Measurements from ENCODE around the gene FOXN3.

Gene FOXN3

GRCh38 chr14:89374908-89375307 is 42.1 kb downstream of the FOXN3 start:
- no peak for TF ChIP-seq SPI1 (IDR thresholded peaks at IDR 0.05; ENCODE audit: borderline replicate concordance, low read depth)
- TF ChIP-seq GABPA (IDR thresholded peaks at IDR 0.05; ENCODE audit: low read depth), result no peak
- TF ChIP-seq, protein P1, sequence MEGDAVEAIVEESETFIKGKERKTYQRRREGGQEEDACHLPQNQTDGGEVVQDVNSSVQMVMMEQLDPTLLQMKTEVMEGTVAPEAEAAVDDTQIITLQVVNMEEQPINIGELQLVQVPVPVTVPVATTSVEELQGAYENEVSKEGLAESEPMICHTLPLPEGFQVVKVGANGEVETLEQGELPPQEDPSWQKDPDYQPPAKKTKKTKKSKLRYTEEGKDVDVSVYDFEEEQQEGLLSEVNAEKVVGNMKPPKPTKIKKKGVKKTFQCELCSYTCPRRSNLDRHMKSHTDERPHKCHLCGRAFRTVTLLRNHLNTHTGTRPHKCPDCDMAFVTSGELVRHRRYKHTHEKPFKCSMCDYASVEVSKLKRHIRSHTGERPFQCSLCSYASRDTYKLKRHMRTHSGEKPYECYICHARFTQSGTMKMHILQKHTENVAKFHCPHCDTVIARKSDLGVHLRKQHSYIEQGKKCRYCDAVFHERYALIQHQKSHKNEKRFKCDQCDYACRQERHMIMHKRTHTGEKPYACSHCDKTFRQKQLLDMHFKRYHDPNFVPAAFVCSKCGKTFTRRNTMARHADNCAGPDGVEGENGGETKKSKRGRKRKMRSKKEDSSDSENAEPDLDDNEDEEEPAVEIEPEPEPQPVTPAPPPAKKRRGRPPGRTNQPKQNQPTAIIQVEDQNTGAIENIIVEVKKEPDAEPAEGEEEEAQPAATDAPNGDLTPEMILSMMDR (IDR thresholded peaks at IDR 0.05; ENCODE audit: insufficient read depth, low read length), result no peak
- TF ChIP-seq, protein P2, sequence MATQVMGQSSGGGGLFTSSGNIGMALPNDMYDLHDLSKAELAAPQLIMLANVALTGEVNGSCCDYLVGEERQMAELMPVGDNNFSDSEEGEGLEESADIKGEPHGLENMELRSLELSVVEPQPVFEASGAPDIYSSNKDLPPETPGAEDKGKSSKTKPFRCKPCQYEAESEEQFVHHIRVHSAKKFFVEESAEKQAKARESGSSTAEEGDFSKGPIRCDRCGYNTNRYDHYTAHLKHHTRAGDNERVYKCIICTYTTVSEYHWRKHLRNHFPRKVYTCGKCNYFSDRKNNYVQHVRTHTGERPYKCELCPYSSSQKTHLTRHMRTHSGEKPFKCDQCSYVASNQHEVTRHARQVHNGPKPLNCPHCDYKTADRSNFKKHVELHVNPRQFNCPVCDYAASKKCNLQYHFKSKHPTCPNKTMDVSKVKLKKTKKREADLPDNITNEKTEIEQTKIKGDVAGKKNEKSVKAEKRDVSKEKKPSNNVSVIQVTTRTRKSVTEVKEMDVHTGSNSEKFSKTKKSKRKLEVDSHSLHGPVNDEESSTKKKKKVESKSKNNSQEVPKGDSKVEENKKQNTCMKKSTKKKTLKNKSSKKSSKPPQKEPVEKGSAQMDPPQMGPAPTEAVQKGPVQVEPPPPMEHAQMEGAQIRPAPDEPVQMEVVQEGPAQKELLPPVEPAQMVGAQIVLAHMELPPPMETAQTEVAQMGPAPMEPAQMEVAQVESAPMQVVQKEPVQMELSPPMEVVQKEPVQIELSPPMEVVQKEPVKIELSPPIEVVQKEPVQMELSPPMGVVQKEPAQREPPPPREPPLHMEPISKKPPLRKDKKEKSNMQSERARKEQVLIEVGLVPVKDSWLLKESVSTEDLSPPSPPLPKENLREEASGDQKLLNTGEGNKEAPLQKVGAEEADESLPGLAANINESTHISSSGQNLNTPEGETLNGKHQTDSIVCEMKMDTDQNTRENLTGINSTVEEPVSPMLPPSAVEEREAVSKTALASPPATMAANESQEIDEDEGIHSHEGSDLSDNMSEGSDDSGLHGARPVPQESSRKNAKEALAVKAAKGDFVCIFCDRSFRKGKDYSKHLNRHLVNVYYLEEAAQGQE (IDR thresholded peaks at IDR 0.05; ENCODE audit: insufficient replicate concordance, low read depth), result no peak
- no peak for TF ChIP-seq POLR2AphosphoS5 (IDR thresholded peaks at IDR 0.05; ENCODE audit: low read depth)
- Histone ChIP-seq H3K27me3 (ENCODE audit: insufficient read depth, poor library complexity, severe bottlenecking) (no peaks in the 10 kb centered on the region), H3K4me3 (replicated peaks; ENCODE audit: insufficient read depth, low read length) (no peak overlapping the region), H3K27ac (replicated peaks) (no peak overlapping the region)
- no peak for DNase-seq (ENCODE audit: low read depth in 1 of 2, low spot score in 1 of 2)

DNA sequence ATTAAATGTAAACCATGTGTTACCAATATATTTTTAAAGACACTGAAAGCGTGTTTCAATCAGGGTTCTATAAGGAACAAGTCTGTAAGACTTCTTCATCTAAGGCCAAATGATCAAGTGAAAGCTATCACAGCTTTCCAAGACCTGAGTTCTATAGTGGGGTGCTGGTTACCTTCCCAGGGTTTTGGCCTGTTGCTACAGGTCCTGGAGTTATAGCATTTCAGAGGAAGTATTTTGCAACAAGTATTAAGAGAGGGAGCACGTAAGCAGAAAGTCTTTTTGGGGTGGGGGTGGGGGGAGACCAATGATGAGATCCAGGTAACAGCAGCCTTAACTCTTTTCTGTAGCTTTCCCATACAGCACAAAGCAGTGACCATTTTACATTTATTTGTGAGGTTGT is 43.8 kb downstream of the FOXN3 start:
- H3K27ac ChIP-seq (replicated peaks), result peak overlapping the region; percentile 22
- no peak overlapping the region for H3K4me3 ChIP-seq (replicated peaks; ENCODE audit: insufficient read depth, low read length)
- TF ChIP-seq, protein P2 (IDR thresholded peaks at IDR 0.05; ENCODE audit: insufficient replicate concordance, low read depth), result no peak
- no peak for TF ChIP-seq POLR2AphosphoS5 (IDR thresholded peaks at IDR 0.05; ENCODE audit: low read depth)
- no peak for TF ChIP-seq SPI1 (IDR thresholded peaks at IDR 0.05; ENCODE audit: borderline replicate concordance, low read depth)
- TF ChIP-seq, protein P1 (IDR thresholded peaks at IDR 0.05; ENCODE audit: insufficient read depth, low read length), result no peak
- TF ChIP-seq GABPA (IDR thresholded peaks at IDR 0.05; ENCODE audit: low read depth), result no peak
- no peaks in the 10 kb centered on the region for H3K27me3 ChIP-seq (ENCODE audit: insufficient read depth, poor library complexity, severe bottlenecking)
- DNase-seq (ENCODE audit: low read depth in 1 of 2, low spot score in 1 of 2), result no peak

- no peak overlapping the region for H3K4me3 ChIP-seq (replicated peaks; ENCODE audit: insufficient read depth, low read length)
- H3K27me3 ChIP-seq (ENCODE audit: insufficient read depth, poor library complexity, severe bottlenecking), result no peaks in the 10 kb centered on the region
- peak overlapping the region; percentile 22; the same call in 1 of the 2 replicates for H3K27ac ChIP-seq (replicated peaks)
- DNase-seq (ENCODE audit: low read depth in 1 of 2, low spot score in 1 of 2), result no peak
- TF ChIP-seq, protein P1 (IDR thresholded peaks at IDR 0.05; ENCODE audit: insufficient read depth, low read length), result no peak
- no peak for TF ChIP-seq SPI1 (IDR thresholded peaks at IDR 0.05; ENCODE audit: borderline replicate concordance, low read depth)
- no peak for TF ChIP-seq POLR2AphosphoS5 (IDR thresholded peaks at IDR 0.05; ENCODE audit: low read depth)
- no peak for TF ChIP-seq GABPA (IDR thresholded peaks at IDR 0.05; ENCODE audit: low read depth)
These were observed 44.5 kb downstream of the FOXN3 start for GRCh38 chr14:89372512-89372883.

All from HL-60 (cell line).